Activated CD8-positive, alpha-beta T cell treated with anti-CD3 and anti-CD28 coated beads for 36 hours (primary cell): ENCODE data around the gene NFIL3. TPM values are rescaled to one million over a fixed set of nuclear protein-coding genes. Genes with fewer than 3 reads are reported as not detected.
A peak's percentile ranks its signal among the peaks of the same experiment; 100 is the strongest.

ENCODE experiments used
- ATAC-seq: fragments of 200-7000 bp; cut with Tn5 transposase; one replicate; pipeline ENCODE4 v1.10.0; 2021; ENCODE audit warnings: mild to moderate bottlenecking, moderate library complexity
- CTCF ChIA-PET: fragments of 350-600 bp; sonication (Branson Sonifier 250); formaldehyde crosslinking; loops from one replicate; lab custom pipeline; 2021; ENCODE audit warnings: antibody characterized with exemption; lab: Charles Lee
- POLR2A ChIA-PET: fragments of 350-600 bp; sonication (Branson Sonifier 250); formaldehyde crosslinking; loops from one replicate; lab custom pipeline; 2021; ENCODE audit warnings: antibody characterized with exemption; lab: Charles Lee
- DNase-seq: peaks from one replicate; pipeline ENCODE4 v3.0.0-alpha.2; 2020
- H3K27ac Mint-ChIP-seq: one replicate; pipeline ENCODE4 v1.8.0; 2021; ENCODE audit warnings: mild to moderate bottlenecking, mixed read lengths
- H3K27me3 Mint-ChIP-seq: one replicate; pipeline ENCODE4 v1.8.0; 2021; ENCODE audit warnings: mixed read lengths
- H3K36me3 Mint-ChIP-seq: one replicate; pipeline ENCODE4 v1.8.0; 2021; ENCODE audit warnings: low read depth, mixed read lengths
- H3K4me1 Mint-ChIP-seq: one replicate; pipeline ENCODE4 v1.8.0; 2021; ENCODE audit warnings: low read depth, mixed read lengths
- H3K4me3 Mint-ChIP-seq: one replicate; pipeline ENCODE4 v1.8.0; 2021; ENCODE audit warnings: mild to moderate bottlenecking, moderate library complexity, mixed read lengths
- H3K9me3 Mint-ChIP-seq: one replicate; pipeline ENCODE4 v1.8.0; 2021; ENCODE audit warnings: mixed read lengths
- intact Hi-C: fragments of 100-400 bp; cut with micrococcal nuclease; formaldehyde crosslinking; loops from one replicate; pipeline ENCODE4 v1.10.0; 2022
- total RNA-seq, 2 experiments: library from RNA; stranded (reverse); gene quantifications; one replicate each; pipeline ENCODE4 v1.2.3, GENCODE V29; 2021
- TF ChIP-seq, protein P1 (sequence below): fragments of 200-600 bp; IDR thresholded peaks from one replicate; pipeline ENCODE4 v1.8.0; 2022; ENCODE audit warnings: antibody characterized with exemption, mild to moderate bottlenecking

The NFIL3 gene
- total RNA-seq, 2 experiments from 2014 or later = 76.2 to 78.3 TPM

- TF ChIP-seq, protein P1, sequence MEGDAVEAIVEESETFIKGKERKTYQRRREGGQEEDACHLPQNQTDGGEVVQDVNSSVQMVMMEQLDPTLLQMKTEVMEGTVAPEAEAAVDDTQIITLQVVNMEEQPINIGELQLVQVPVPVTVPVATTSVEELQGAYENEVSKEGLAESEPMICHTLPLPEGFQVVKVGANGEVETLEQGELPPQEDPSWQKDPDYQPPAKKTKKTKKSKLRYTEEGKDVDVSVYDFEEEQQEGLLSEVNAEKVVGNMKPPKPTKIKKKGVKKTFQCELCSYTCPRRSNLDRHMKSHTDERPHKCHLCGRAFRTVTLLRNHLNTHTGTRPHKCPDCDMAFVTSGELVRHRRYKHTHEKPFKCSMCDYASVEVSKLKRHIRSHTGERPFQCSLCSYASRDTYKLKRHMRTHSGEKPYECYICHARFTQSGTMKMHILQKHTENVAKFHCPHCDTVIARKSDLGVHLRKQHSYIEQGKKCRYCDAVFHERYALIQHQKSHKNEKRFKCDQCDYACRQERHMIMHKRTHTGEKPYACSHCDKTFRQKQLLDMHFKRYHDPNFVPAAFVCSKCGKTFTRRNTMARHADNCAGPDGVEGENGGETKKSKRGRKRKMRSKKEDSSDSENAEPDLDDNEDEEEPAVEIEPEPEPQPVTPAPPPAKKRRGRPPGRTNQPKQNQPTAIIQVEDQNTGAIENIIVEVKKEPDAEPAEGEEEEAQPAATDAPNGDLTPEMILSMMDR = no peak
- Mint-ChIP-seq H3K36me3 (peaks cover 58% of the 10 kb centered on the region), H3K4me3 (peak overlapping the region; percentile 89), H3K4me1 (peaks cover 63% of the 10 kb centered on the region), H3K27ac (peak overlapping the region; percentile 87), H3K27me3 (no peaks in the 10 kb centered on the region), H3K9me3 (no peaks in the 10 kb centered on the region)
- intact Hi-C loops = loop anchor here (5.0 to 10.0 kb wide), 4 partner anchors 58 to 324 kb away; no protein-coding TSS in a partner anchor
- peak; percentile 27 for ATAC-seq
- POLR2A ChIA-PET = interaction anchor here (0.7 to 5.4 kb wide), 15 partner anchors 9 to 229 kb away, joined by 3 to 32 read pairs (median 6); partner anchors contain the start of gene NFIL3
- CTCF ChIA-PET = interaction anchor here (1.0 to 5.7 kb wide), 8 partner anchors 8 to 443 kb away, joined by 3 to 32 read pairs (median 4); partner anchors contain the start of gene NFIL3
- DNase-seq = no peak
Observed at GRCh38 chr9:91359083-91359482, 64.5 kb downstream of the NFIL3 start.

Other genes starting within 250 kb of the NFIL3 start
- gene AUH, start 61.9 kb downstream of the NFIL3 start, total RNA-seq = 10 to 100 TPM; 30.8 to 31.1 TPM